AG09319 (cell line): ENCODE data around the gene SPATA2.

Source experiments
- DNase-seq: peaks from one replicate; pipeline ENCODE4 v3.0.0-alpha.2; 2010; ENCODE audit warnings: low read depth; ENCODE audit errors: extremely low read depth
- CTCF ChIP-seq: IDR thresholded peaks from 2 replicates; pipeline ENCODE4 v1.5.1; 2011; ENCODE audit warnings: low read depth, mild to moderate bottlenecking, inconsistent platforms, low read length, moderate library complexity

Gene SPATA2

GRCh38 chr20:49913399-49914047 lies 1.8 kb downstream of the SPATA2 start:
- no peak for TF ChIP-seq CTCF
- no peak for DNase-seq

- DNase-seq: no peak
- no peak for TF ChIP-seq CTCF
Observed at GRCh38 chr20:49910340-49910706, 5.0 kb downstream of the SPATA2 start.

GRCh38 chr20:49909499-49910339 lies 5.6 kb downstream of the SPATA2 start:
- no peak; the same call in 1 of the 2 replicates for TF ChIP-seq CTCF
- DNase-seq: no peak

- no peak for TF ChIP-seq CTCF
- no peak for DNase-seq
Observed at GRCh38 chr20:49908258-49908565, 7.1 kb downstream of the SPATA2 start.

GRCh38 chr20:49907405-49908257 lies 7.7 kb downstream of the SPATA2 start:
- DNase-seq: no peak
- TF ChIP-seq CTCF: no peak

GRCh38 chr20:49906615-49907154 lies 8.6 kb downstream of the SPATA2 start:
- no peak for TF ChIP-seq CTCF
- DNase-seq: no peak
